ENCODE results near the gene PRPF6.

PRPF6 gene

GRCh38 chr20:63945921-63946920 lies 34.7 kb upstream of the PRPF6 start:
- DNase-seq = no peak

GRCh38 chr20:63946986-63947637 lies 33.8 kb upstream of the PRPF6 start:
- no peak for DNase-seq

GRCh38 chr20:63947638-63948456 lies 33.1 kb upstream of the PRPF6 start:
- peak in 1 of 2 experiments; percentile 55 for DNase-seq

GRCh38 chr20:63950701-63951397 lies 30.1 kb upstream of the PRPF6 start:
- no peak for DNase-seq

- DNase-seq = no peak
Observed at GRCh38 chr20:63951398-63952209, 29.3 kb upstream of the PRPF6 start.

GRCh38 chr20:63952210-63952535 lies 28.8 kb upstream of the PRPF6 start:
- DNase-seq = no peak

- no peak for DNase-seq
Observed at GRCh38 chr20:63952769-63953168, 28.2 kb upstream of the PRPF6 start.

- DNase-seq = no peak
Observed at GRCh38 chr20:63953764-63954429, 27.0 kb upstream of the PRPF6 start.

GRCh38 chr20:63955281-63955826 lies 25.6 kb upstream of the PRPF6 start:
- peak in 1 of 2 experiments; percentile 40 for DNase-seq

- peak; percentile 86 to 88 for DNase-seq
Observed at GRCh38 chr20:63955827-63956663, 24.9 kb upstream of the PRPF6 start, which contains the start of gene UCKL1. UCKL1 (minus strand) TSS chr20:63956416; CDS start chr20:63956372, 44 bp downstream.

GRCh38 chr20:63956664-63957003 lies 24.3 kb upstream of the PRPF6 start:
- no peak for DNase-seq

GRCh38 chr20:63957004-63957689 lies 23.8 kb upstream of the PRPF6 start:
- peak; percentile 33 to 72 for DNase-seq

- peak in 1 of 2 experiments; percentile 57 for DNase-seq
Observed at GRCh38 chr20:63957690-63958441, 23.1 kb upstream of the PRPF6 start.

- no peak for DNase-seq
Observed at GRCh38 chr20:63958471-63958870, 22.5 kb upstream of the PRPF6 start.

GRCh38 chr20:63958964-63959698 lies 21.8 kb upstream of the PRPF6 start:
- no peak for DNase-seq

GRCh38 chr20:63959699-63960075 lies 21.2 kb upstream of the PRPF6 start:
- DNase-seq = no peak
